H1 (cell line): ENCODE data around the gene HS1BP3. TPM values are rescaled to one million over a fixed set of nuclear protein-coding genes. Genes with fewer than 3 reads are reported as not detected.
A peak's percentile ranks its signal among the peaks of the same experiment; 100 is the strongest.

Experiments used
- CTCF ChIA-PET: fragments of 300-600 bp; sonication (Branson Sonifier 250); formaldehyde crosslinking; loops from one replicate; lab custom pipeline; 2021; ENCODE audit not compliant: partially characterized antibody; lab: Charles Lee
- POLR2A ChIA-PET: fragments of 300-600 bp; sonication (Branson Sonifier 250); formaldehyde crosslinking; loops from one replicate; lab custom pipeline; 2021; ENCODE audit warnings: inconsistent platforms; ENCODE audit not compliant: partially characterized antibody; lab: Charles Lee
- DNase-seq, 2 experiments: peaks; one replicate each; pipeline versions ENCODE4 v3.0.0 to v3.0.0-alpha.2; 2010 to 2022; ENCODE audit warnings: low spot score in 2 of 2, low read depth in 1 of 2, mixed read lengths in 1 of 2
- FAIRE-seq: peaks from 2 replicates; lab custom pipeline; 2011; peaks lifted over from hg19 to GRCh38; lab: Jason Lieb, UNC
- H2AFZ ChIP-seq: 2 replicates; pipeline ENCODE4 v1.8.1; 2012; ENCODE audit warnings: low read length, inconsistent platforms
- H2AK5ac ChIP-seq: 2 replicates; pipeline ENCODE4 v1.6.1; 2013; ENCODE audit warnings: low read depth, low read length
- H2BK120ac ChIP-seq: replicated peaks from 2 replicates; pipeline ENCODE3; 2013; ENCODE audit warnings: low read depth, low read length, inconsistent platforms
- H2BK12ac ChIP-seq: 2 replicates; pipeline ENCODE4 v1.6.1; 2013; ENCODE audit warnings: low read depth, low read length
- H2BK15ac ChIP-seq: 2 replicates; pipeline ENCODE4 v1.6.1; 2013; ENCODE audit warnings: low read length
- H2BK20ac ChIP-seq: 2 replicates; pipeline ENCODE4 v1.6.1; 2013; ENCODE audit warnings: low read length
- H2BK5ac ChIP-seq: 2 replicates; pipeline ENCODE4 v1.6.1; 2013; ENCODE audit warnings: low read depth, low read length
- H3K14ac ChIP-seq: 2 replicates; pipeline ENCODE4 v1.6.1; 2013; ENCODE audit warnings: inconsistent platforms; ENCODE audit not compliant: insufficient read length
- H3K18ac ChIP-seq: 2 replicates; pipeline ENCODE4 v1.6.1; 2013; ENCODE audit warnings: low read length; ENCODE audit errors: extremely low read depth
- H3K23ac ChIP-seq: 2 replicates; pipeline ENCODE4 v1.6.1; 2013; ENCODE audit warnings: inconsistent platforms; ENCODE audit not compliant: insufficient read length
- H3K23me2 ChIP-seq: 2 replicates; pipeline ENCODE4 v1.6.1; 2013; ENCODE audit warnings: low read depth, low read length
- H3K27ac ChIP-seq: 2 replicates; pipeline ENCODE4 v1.6.1; 2011; ENCODE audit warnings: low read depth, low read length, inconsistent platforms
- H3K27me3 ChIP-seq, 4 experiments: replicated peaks in 1 of 4; 1 replicate in 1 of 4; 2 replicates in 3 of 4; pipeline versions ENCODE4 v1.6.1 to v1.8.1; 2011 to 2013; ENCODE audit warnings: low read length in 3 of 4, mild to moderate bottlenecking in 3 of 4, inconsistent platforms in 2 of 4, mixed read lengths in 2 of 4, moderate library complexity in 1 of 4; ENCODE audit not compliant: control insufficient read depth in 3 of 4, insufficient read depth in 3 of 4; ENCODE audit errors: extremely low read depth in 1 of 4
- H3K36me3 ChIP-seq, 4 experiments: 2 replicates each; pipeline versions ENCODE4 v1.6.1 to v1.8.1; 2011 to 2013; ENCODE audit warnings: mild to moderate bottlenecking in 4 of 4, low read length in 3 of 4, moderate library complexity in 2 of 4, control low read depth in 1 of 4, inconsistent platforms in 1 of 4; ENCODE audit not compliant: insufficient read depth in 4 of 4, control insufficient read depth in 2 of 4
- H3K4ac ChIP-seq: replicated peaks from 2 replicates; pipeline ENCODE3; 2013; ENCODE audit warnings: low read length, low read depth, mixed read lengths, inconsistent platforms; ENCODE audit not compliant: insufficient read length
- H3K4me1 ChIP-seq, 4 experiments: replicated peaks in 1 of 4; 1 replicate in 1 of 4; 2 replicates in 3 of 4; pipeline versions ENCODE4 v1.6.1 to v1.8.1; 2011 to 2013; ENCODE audit warnings: low read length in 3 of 4, inconsistent platforms in 2 of 4, mixed read lengths in 1 of 4; ENCODE audit not compliant: insufficient read depth in 4 of 4, control insufficient read depth in 3 of 4
- H3K4me2 ChIP-seq, 2 experiments: 2 replicates each; pipeline versions ENCODE4 v1.6.1 to v1.8.1; 2011 to 2013; ENCODE audit warnings: low read depth in 2 of 2, low read length in 2 of 2, control low read depth in 1 of 2, inconsistent platforms in 1 of 2, mild to moderate bottlenecking in 1 of 2; ENCODE audit not compliant: insufficient read depth in 1 of 2
- H3K4me3 ChIP-seq, 4 experiments: fragments of 200-600, 300-600 bp in 1 of 4; sonication (generic), shearing (Covaris generic), sonication (Bioruptor Twin) in 1 of 4; 2 replicates each; pipeline versions ENCODE4 v1.5.1 to v1.8.1; 2011 to 2016; ENCODE audit warnings: low read length in 4 of 4, low read depth in 3 of 4, control low read depth in 2 of 4, inconsistent platforms in 2 of 4, mild to moderate bottlenecking in 2 of 4, mixed read lengths in 1 of 4, moderate library complexity in 1 of 4; ENCODE audit not compliant: insufficient read depth in 2 of 4; ENCODE audit errors: extremely low read depth in 1 of 4
- H3K56ac ChIP-seq: replicated peaks from 2 replicates; pipeline ENCODE3; 2013; ENCODE audit warnings: low read depth, mild to moderate bottlenecking, mixed read lengths, low read length, inconsistent platforms; ENCODE audit not compliant: insufficient read length
- H3K79me1 ChIP-seq: 2 replicates; pipeline ENCODE4 v1.6.1; 2013; ENCODE audit warnings: low read depth, low read length, control low read depth
- H3K79me2 ChIP-seq, 2 experiments: 2 replicates each; pipeline versions ENCODE4 v1.6.1 to v1.8.1; 2012 to 2013; ENCODE audit warnings: low read length in 2 of 2, mild to moderate bottlenecking in 2 of 2, inconsistent platforms in 1 of 2; ENCODE audit not compliant: insufficient read depth in 2 of 2, control insufficient read depth in 1 of 2
- H3K9ac ChIP-seq, 4 experiments: replicated peaks in 1 of 4; 1 replicate in 1 of 4; 2 replicates in 3 of 4; pipeline versions ENCODE4 v1.6.1 to v1.8.1; 2011 to 2013; ENCODE audit warnings: low read depth in 3 of 4, low read length in 3 of 4, control low read depth in 2 of 4, mild to moderate bottlenecking in 2 of 4, moderate library complexity in 2 of 4, inconsistent platforms in 1 of 4; ENCODE audit errors: extremely low read depth in 1 of 4
- H3K9me3 ChIP-seq, 2 experiments: 2 replicates each; pipeline versions ENCODE4 v1.6.1 to v1.8.1; 2012 to 2013; ENCODE audit warnings: mild to moderate bottlenecking in 2 of 2, moderate library complexity in 2 of 2, control low read depth in 1 of 2, inconsistent platforms in 1 of 2, low read depth in 1 of 2, low read length in 1 of 2, mixed read lengths in 1 of 2; ENCODE audit not compliant: insufficient read depth in 2 of 2
- H4K20me1 ChIP-seq, 2 experiments: replicated peaks in 1 of 2; 2 replicates each; pipeline versions ENCODE3 to v1.8.1; 2011 to 2013; ENCODE audit warnings: inconsistent platforms in 2 of 2, low read length in 2 of 2, mild to moderate bottlenecking in 1 of 2; ENCODE audit not compliant: insufficient read depth in 2 of 2, control insufficient read depth in 1 of 2
- H4K5ac ChIP-seq: 2 replicates; pipeline ENCODE4 v1.6.1; 2013; ENCODE audit warnings: low read length, low read depth, mixed read lengths, inconsistent platforms; ENCODE audit not compliant: insufficient read length
- H4K8ac ChIP-seq: 2 replicates; pipeline ENCODE4 v1.8.0; 2013; ENCODE audit warnings: mild to moderate bottlenecking, moderate library complexity, low read length, inconsistent platforms; ENCODE audit not compliant: insufficient read depth; ENCODE audit errors: extremely low read depth
- H4K91ac ChIP-seq: replicated peaks from 2 replicates; pipeline ENCODE3; 2013; ENCODE audit warnings: low read length, mixed read lengths, inconsistent platforms; ENCODE audit not compliant: insufficient read length
- BACH1 ChIP-seq: IDR thresholded peaks from 2 replicates; pipeline ENCODE4 v1.6.1; 2012; ENCODE audit warnings: low read length, improper control_type of control experiment
- CREB1 ChIP-seq: IDR thresholded peaks from 2 replicates; pipeline ENCODE4 v1.6.1; 2012; ENCODE audit warnings: inconsistent platforms
- RAD21 ChIP-seq, 2 experiments: IDR thresholded peaks in 1 of 2; conservative IDR thresholded peaks in 1 of 2; 2 replicates each; pipeline ENCODE4 v1.6.1; 2011; ENCODE audit warnings: low read depth in 2 of 2, low read length in 2 of 2, improper control_type of control experiment in 1 of 2, inconsistent platforms in 1 of 2, mild to moderate bottlenecking in 1 of 2, moderate library complexity in 1 of 2
- TAF1 ChIP-seq: IDR thresholded peaks from 2 replicates; pipeline ENCODE4 v1.6.1; 2011; ENCODE audit warnings: mild to moderate bottlenecking, low read depth, low read length
- YY1 ChIP-seq: IDR thresholded peaks from 2 replicates; pipeline ENCODE4 v1.6.1; 2011; ENCODE audit warnings: low read depth, mild to moderate bottlenecking, low read length
- WGBS, 2 experiments: shearing (Covaris generic) in 1 of 2; methylation state at CpG; one replicate each; pipeline versions ENCODE4 v1.1.6 to v1.1.7; 2013 to 2015; ENCODE audit warnings: low lambda C conversion rate in 2 of 2, mixed read lengths in 2 of 2, inconsistent platforms in 1 of 2, low coverage in 1 of 2, missing lambda C conversion rate in 1 of 2; ENCODE audit not compliant: insufficient replicate concordance in 2 of 2, insufficient coverage in 1 of 2, insufficient read length in 1 of 2; ENCODE audit errors: extremely low coverage in 1 of 2, missing lambda C conversion rate in 1 of 2; 5-methylcytosine and 5-hydroxymethylcytosine counted together
- polyA plus RNA-seq, 7 experiments: library from polyadenylated mRNA; depleted of rRNA in 3 of 7; stranded (reverse) in 5 of 7; unstranded in 2 of 7; fragments of >200 nt in 5 of 7; fragments of 200-250 nt in 2 of 7; gene quantifications; 1 replicate in 5 of 7; 2 replicates in 1 of 7; 4 replicates in 1 of 7; pipeline versions ENCODE4 v1.2.1 to v1.2.3, GENCODE V29; 2011 to 2013; ENCODE audit warnings: missing spikeins in 2 of 7, mixed read lengths in 2 of 7
- total RNA-seq: library from RNA; stranded (reverse); fragmentation: NEBNext Ultra II Directional; extraction: Animal tissue kit (Norgen Biotek cat#: 25700); gene quantifications from 2 replicates; pipeline ENCODE4 v1.2.1, GENCODE V29; 2021
- TF ChIP-seq, protein P1 (sequence below): IDR thresholded peaks from 2 replicates; pipeline ENCODE4 v1.6.1; 2012; ENCODE audit warnings: inconsistent platforms
- TF ChIP-seq, protein P2 (sequence below), 3 experiments: IDR thresholded peaks; 1 replicate in 2 of 3; 2 replicates in 1 of 3; pipeline versions ENCODE4 v1.5.1 to v1.6.1; 2011; ENCODE audit warnings: low read length in 3 of 3, mild to moderate bottlenecking in 3 of 3, inconsistent platforms in 2 of 3, low read depth in 1 of 3, moderate library complexity in 1 of 3; ENCODE audit not compliant: insufficient read depth in 1 of 3; ENCODE audit errors: control extremely low read depth in 1 of 3

Gene HS1BP3
- total and polyA plus RNA-seq, 2 of the 8 experiments (the other 6 are each of a cell fraction or from before 2014, with no cell fraction given) = 11.1 to 11.3 TPM

DNA sequence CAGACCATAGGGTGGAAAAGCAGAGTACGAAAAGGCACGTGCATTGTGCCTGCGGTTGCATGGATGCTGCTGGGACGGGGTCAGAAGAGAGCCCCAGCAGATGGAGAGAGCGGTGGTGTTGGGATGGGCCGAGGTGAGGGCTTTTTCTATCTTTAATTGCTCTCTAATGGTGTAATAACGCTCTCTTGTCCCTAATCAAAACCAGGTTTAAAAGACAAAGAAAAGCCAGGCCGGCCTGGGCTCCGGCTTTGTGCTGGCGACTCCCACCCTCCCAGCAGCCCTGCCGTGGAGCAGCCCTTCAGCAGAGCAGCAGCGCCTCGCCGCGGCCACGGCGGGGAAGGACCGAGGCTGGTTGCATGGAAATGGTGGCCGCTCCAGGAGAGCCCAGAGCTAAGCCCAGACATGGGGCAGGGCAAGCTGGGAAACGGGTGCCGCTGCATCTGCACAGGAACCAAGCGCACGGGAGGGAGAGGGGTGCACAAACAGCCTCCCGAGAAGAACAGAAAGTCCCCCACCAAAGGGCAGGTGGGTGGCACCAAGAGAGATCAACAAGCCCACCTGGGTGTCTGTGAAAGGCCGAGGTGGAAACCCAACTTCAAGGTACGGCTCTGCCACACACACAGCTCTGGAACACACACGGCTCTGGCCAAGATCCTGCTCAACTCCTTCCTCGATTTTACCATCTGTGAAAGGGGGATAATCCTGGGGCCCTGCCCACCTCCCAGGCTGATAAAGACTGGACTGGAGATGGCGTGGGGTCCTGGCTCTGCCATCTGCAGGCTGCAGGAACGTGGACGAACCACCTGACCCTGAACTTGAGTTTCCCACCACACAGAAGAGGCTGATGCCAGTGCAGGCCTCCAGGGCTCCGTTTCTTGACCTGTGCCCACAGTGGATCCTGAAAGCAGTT, 15.0 kb downstream of the HS1BP3 start:
- no peaks in the 10 kb centered on the region for H3K9me3 ChIP-seq
- no peak overlapping the region for H2AK5ac ChIP-seq
- H3K79me2 ChIP-seq = no peaks in the 10 kb centered on the region
- no peak overlapping the region for H3K23ac ChIP-seq
- DNase-seq = peak; percentile 70 to 96
- FAIRE-seq = peak; percentile 68
- peak overlapping the region; percentile 84; the same call in 1 of the 2 replicates for H2AFZ ChIP-seq
- no peak overlapping the region for H3K56ac ChIP-seq
- no peak overlapping the region for H4K5ac ChIP-seq
- no peak overlapping the region for H3K4ac ChIP-seq
- no peaks in the 10 kb centered on the region for H3K23me2 ChIP-seq
- peaks cover 0 to 8% (median 3%) of the 10 kb centered on the region in 4 experiments; a peak in 4 of 7 replicates for H3K4me1 ChIP-seq
- POLR2A ChIA-PET = interaction anchor here (0.9 to 4.8 kb wide), 4 partner anchors 189 to 224 kb away, joined by 3 to 57 read pairs (median 4); partner anchors contain the start of gene RHOB
- H3K18ac ChIP-seq = peak overlapping the region; percentile 63; the same call in 1 of the 2 replicates
- peak overlapping the region in 2 of 4 experiments; percentile 25 to 32; a peak in 2 of 7 replicates for H3K9ac ChIP-seq
- peak overlapping the region; percentile 47; the same call in 1 of the 2 replicates for H4K8ac ChIP-seq
- no peak overlapping the region for H2BK20ac ChIP-seq
- H4K20me1 ChIP-seq = no peaks in the 10 kb centered on the region
- H3K79me1 ChIP-seq = no peaks in the 10 kb centered on the region
- H3K14ac ChIP-seq = no peak overlapping the region
- peak overlapping the region in 1 of 2 experiments; percentile 52; a peak in 1 of 4 replicates for H3K4me2 ChIP-seq
- H3K27me3 ChIP-seq = no peaks in the 10 kb centered on the region
- H2BK120ac ChIP-seq = no peak overlapping the region
- CTCF ChIA-PET = interaction anchor here (0.6 to 17.7 kb wide), 44 partner anchors 8 to 272 kb away, joined by 3 to 367 read pairs (median 4); partner anchors contain the start of genes HS1BP3 and RHOB
- no peak overlapping the region for H2BK12ac ChIP-seq
- no peak overlapping the region for H4K91ac ChIP-seq
- H2BK5ac ChIP-seq = peak overlapping the region; percentile 38; the same call in 1 of the 2 replicates
- no peaks in the 10 kb centered on the region for H3K36me3 ChIP-seq
- no peak overlapping the region for H3K27ac ChIP-seq
- 41% methylated on average over 30 of the region's 32 CpGs; no CpG with 5 or more reads in 1 of the 2 experiments for WGBS, 2 experiments
- no peak overlapping the region for H2BK15ac ChIP-seq
- H3K4me3 ChIP-seq = no peak overlapping the region
- TF ChIP-seq CREB1 (0 out of 2 replicates have a peak, but pooled peaks have one; percentile 20), TAF1 (no peak), RAD21 (IDR thresholded peaks at IDR 0.05 in 1 of 2, conservative IDR thresholded peaks at IDR 0.05 in 1 of 2; ENCODE audit: low read depth in 2 of 2, low read length in 2 of 2) (peak; percentile 100), BACH1 (no peak), YY1 (peak; percentile 87)
- TF ChIP-seq, protein P1, sequence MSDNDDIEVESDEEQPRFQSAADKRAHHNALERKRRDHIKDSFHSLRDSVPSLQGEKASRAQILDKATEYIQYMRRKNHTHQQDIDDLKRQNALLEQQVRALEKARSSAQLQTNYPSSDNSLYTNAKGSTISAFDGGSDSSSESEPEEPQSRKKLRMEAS = peak; percentile 31; the same call in 1 of the 2 replicates
- TF ChIP-seq, protein P2, sequence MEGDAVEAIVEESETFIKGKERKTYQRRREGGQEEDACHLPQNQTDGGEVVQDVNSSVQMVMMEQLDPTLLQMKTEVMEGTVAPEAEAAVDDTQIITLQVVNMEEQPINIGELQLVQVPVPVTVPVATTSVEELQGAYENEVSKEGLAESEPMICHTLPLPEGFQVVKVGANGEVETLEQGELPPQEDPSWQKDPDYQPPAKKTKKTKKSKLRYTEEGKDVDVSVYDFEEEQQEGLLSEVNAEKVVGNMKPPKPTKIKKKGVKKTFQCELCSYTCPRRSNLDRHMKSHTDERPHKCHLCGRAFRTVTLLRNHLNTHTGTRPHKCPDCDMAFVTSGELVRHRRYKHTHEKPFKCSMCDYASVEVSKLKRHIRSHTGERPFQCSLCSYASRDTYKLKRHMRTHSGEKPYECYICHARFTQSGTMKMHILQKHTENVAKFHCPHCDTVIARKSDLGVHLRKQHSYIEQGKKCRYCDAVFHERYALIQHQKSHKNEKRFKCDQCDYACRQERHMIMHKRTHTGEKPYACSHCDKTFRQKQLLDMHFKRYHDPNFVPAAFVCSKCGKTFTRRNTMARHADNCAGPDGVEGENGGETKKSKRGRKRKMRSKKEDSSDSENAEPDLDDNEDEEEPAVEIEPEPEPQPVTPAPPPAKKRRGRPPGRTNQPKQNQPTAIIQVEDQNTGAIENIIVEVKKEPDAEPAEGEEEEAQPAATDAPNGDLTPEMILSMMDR (IDR thresholded peaks at IDR 0.05; ENCODE audit: control extremely low read depth in 1 of 3, insufficient read depth in 1 of 3, low read depth in 1 of 3, low read length in 3 of 3) = peak in 2 of 3 experiments; percentile 98; a peak in 3 of 4 replicates
